ENCODE data around the gene PTMA.
"Not testable (repeated sequence)": the region's sequence is repeated elsewhere in the genome, so short reads cannot be mapped to it uniquely, and the experiment has no call there.

GRCh38 chr2:231749016-231749415 lies 40.7 kb downstream of the PTMA start:
- TF ChIP-seq CTCF, EZH2phosphoT487 (IDR thresholded peaks at IDR 0.05; ENCODE audit: low read length): not testable (repeated sequence)

All from MM.1S (cell line).